Neural progenitor cell (in vitro differentiated cells): ENCODE measurements around the gene VCL.

ENCODE experiments used
- EZH2 ChIP-seq: fragments of 200-600 bp; sonication (generic); IDR thresholded peaks from 2 replicates; pipeline ENCODE4 v1.6.1; 2017; ENCODE audit warnings: antibody characterized with exemption, mild to moderate bottlenecking, moderate library complexity
- TF ChIP-seq, protein P1 (sequence below): fragments of 200-600 bp; sonication (generic); IDR thresholded peaks from 2 replicates; pipeline ENCODE4 v1.5.1; 2017; ENCODE audit warnings: antibody characterized with exemption, mild to moderate bottlenecking

DNA sequence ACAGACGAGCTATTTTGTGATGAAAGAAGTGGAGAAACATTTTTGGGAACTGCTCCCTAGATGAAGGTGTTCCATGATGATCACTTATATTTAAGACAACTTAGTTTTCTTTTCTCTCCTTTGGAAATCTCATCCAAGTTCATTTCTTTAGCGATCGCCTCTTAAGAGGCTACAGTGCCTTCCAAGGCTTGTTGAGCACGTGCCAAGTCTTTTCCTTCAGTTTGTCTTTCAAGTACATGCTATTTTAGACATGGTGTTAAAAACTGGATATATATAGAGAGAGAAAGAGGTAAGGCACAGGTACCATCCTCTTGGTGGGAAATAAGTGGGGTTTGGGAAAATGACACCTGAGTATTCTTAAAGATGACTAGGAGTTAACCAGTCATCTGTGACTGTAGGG is 155.8 kb downstream of the VCL start:
- TF ChIP-seq, protein P1, sequence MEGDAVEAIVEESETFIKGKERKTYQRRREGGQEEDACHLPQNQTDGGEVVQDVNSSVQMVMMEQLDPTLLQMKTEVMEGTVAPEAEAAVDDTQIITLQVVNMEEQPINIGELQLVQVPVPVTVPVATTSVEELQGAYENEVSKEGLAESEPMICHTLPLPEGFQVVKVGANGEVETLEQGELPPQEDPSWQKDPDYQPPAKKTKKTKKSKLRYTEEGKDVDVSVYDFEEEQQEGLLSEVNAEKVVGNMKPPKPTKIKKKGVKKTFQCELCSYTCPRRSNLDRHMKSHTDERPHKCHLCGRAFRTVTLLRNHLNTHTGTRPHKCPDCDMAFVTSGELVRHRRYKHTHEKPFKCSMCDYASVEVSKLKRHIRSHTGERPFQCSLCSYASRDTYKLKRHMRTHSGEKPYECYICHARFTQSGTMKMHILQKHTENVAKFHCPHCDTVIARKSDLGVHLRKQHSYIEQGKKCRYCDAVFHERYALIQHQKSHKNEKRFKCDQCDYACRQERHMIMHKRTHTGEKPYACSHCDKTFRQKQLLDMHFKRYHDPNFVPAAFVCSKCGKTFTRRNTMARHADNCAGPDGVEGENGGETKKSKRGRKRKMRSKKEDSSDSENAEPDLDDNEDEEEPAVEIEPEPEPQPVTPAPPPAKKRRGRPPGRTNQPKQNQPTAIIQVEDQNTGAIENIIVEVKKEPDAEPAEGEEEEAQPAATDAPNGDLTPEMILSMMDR: no peak
- no peak for TF ChIP-seq EZH2
